G401.6 (cell line): ENCODE results near the gene MORN5.

ENCODE experiments used
- FAIRE-seq: peaks from 2 replicates; lab custom pipeline; 2012; peaks lifted over from hg19 to GRCh38; lab: Jason Lieb, UNC

MORN5 gene

GRCh38 chr9:122217640-122218039 lies 57.9 kb downstream of the MORN5 start:
- FAIRE-seq = no peak

- no peak for FAIRE-seq
Observed at GRCh38 chr9:122218071-122218934, 58.6 kb downstream of the MORN5 start.

GRCh38 chr9:122218935-122219855 lies 59.5 kb downstream of the MORN5 start:
- no peak for FAIRE-seq

GRCh38 chr9:122219856-122220672 lies 60.4 kb downstream of the MORN5 start:
- FAIRE-seq = no peak

GRCh38 chr9:122220673-122221182 lies 61.0 kb downstream of the MORN5 start:
- FAIRE-seq = no peak

GRCh38 chr9:122221183-122221811 lies 61.6 kb downstream of the MORN5 start:
- no peak for FAIRE-seq

GRCh38 chr9:122222791-122223190 lies 63.1 kb downstream of the MORN5 start:
- FAIRE-seq = no peak

- no peak for FAIRE-seq
Observed at GRCh38 chr9:122223435-122223834, 63.7 kb downstream of the MORN5 start.

- no peak for FAIRE-seq
Observed at GRCh38 chr9:122225312-122226141, 65.8 kb downstream of the MORN5 start.

- FAIRE-seq = no peak
Observed at GRCh38 chr9:122226142-122226757, 66.5 kb downstream of the MORN5 start.

GRCh38 chr9:122226758-122227574 lies 67.3 kb downstream of the MORN5 start:
- no peak for FAIRE-seq

GRCh38 chr9:122227575-122227900 lies 67.8 kb downstream of the MORN5 start:
- FAIRE-seq = no peak

- no peak for FAIRE-seq
Observed at GRCh38 chr9:122228191-122228567, 68.5 kb downstream of the MORN5 start.

- no peak for FAIRE-seq
Observed at GRCh38 chr9:122228568-122229484, 69.1 kb downstream of the MORN5 start, which contains the start of gene LHX6. Gene LHX6 (minus strand): TSS chr9:122228957. CDS start chr9:122228740, 217 bp downstream.

GRCh38 chr9:122229485-122229837 lies 69.8 kb downstream of the MORN5 start:
- FAIRE-seq = no peak

GRCh38 chr9:122232796-122233306 lies 73.1 kb downstream of the MORN5 start:
- no peak for FAIRE-seq

- FAIRE-seq = no peak
Observed at GRCh38 chr9:122234022-122234748, 74.5 kb downstream of the MORN5 start.
